ENCODE data around the gene WASF2. TPM values are rescaled to one million over a fixed set of nuclear protein-coding genes. Genes with fewer than 3 reads are reported as not detected.
A peak's percentile ranks its signal among the peaks of the same experiment; 100 is the strongest.
"Not testable (repeated sequence)": the region's sequence is repeated elsewhere in the genome, so short reads cannot be mapped to it uniquely, and the experiment has no call there.

The WASF2 gene
- polyA plus RNA-seq, 1 donor from 2014 or later = 2.5 TPM

DNA sequence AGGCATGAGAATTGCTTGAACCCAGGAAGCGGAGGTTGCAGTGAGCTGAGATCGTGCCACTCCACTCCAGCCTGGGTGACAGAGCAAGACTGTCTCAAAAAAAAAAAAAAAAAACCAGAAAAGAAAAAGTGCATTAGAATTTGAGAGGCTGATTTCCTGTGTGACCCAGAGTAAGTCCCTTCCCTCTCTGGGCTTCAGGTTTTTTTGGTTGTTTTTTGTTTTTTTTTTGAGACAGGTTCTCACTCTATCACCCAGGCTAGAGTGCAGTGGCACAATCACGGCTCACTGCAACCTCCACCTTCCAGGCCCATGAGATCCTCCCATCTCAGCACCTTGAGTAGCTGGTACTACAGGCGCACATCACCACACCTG is 48.3 kb upstream of the WASF2 start:
- H3K4me2 ChIP-seq (ENCODE audit: low read length); H3K27me3 ChIP-seq (ENCODE audit: insufficient read depth, low read depth, low read length); H3K9me2 ChIP-seq (ENCODE audit: insufficient read depth, low read length); H3K36me3 ChIP-seq (ENCODE audit: insufficient read depth, low read length); H3K27ac ChIP-seq (ENCODE audit: low read length); H3K4me3 ChIP-seq (ENCODE audit: low read length); H3F3A ChIP-seq (ENCODE audit: insufficient read depth, low read length, poor library complexity, severe bottlenecking); H3K9me3 ChIP-seq (ENCODE audit: low read length); H3K79me2 ChIP-seq (replicated peaks; ENCODE audit: insufficient read depth, low read length); H2AFZ ChIP-seq (ENCODE audit: low read depth, low read length); H4K20me1 ChIP-seq (ENCODE audit: insufficient read depth); H3K9ac ChIP-seq (ENCODE audit: low read length): not testable (repeated sequence)

DNA sequence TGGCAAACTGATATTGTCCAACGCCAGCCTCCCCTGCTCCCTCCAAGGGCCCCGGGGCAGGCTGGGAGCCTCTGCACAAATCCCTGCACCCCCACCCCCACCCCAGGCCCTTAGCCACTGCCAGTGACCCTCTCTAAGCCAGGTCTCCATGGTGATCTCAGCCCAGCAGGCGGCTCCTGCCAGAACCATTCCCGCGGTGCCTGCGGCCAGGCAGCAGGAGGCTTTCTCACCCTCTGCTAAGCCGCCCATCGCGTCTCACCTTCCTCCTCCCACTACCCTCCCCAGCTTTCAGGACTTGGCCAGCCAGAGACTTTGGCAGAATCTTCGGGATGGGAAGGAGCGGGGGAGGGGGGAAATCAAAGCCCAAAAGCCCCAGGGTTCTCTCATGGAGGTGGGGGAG is 46.8 kb upstream of the WASF2 start:
- Histone ChIP-seq H3K4me2 (ENCODE audit: low read length) (no peak overlapping the region), H3K27ac (ENCODE audit: low read length) (peak overlapping the region; percentile 53), H3K4me3 (ENCODE audit: low read length) (peak overlapping the region; percentile 45), H3K79me2 (replicated peaks; ENCODE audit: insufficient read depth, low read length) (no peaks in the 10 kb centered on the region), H3K27me3 (ENCODE audit: insufficient read depth, low read depth, low read length) (no peaks in the 10 kb centered on the region), H3K9ac (ENCODE audit: low read length) (peak overlapping the region; percentile 50), H4K20me1 (ENCODE audit: insufficient read depth) (no peaks in the 10 kb centered on the region), H2AFZ (ENCODE audit: low read depth, low read length) (no peak overlapping the region), H3K36me3 (ENCODE audit: insufficient read depth, low read length) (no peaks in the 10 kb centered on the region), H3K9me3 (ENCODE audit: low read length) (no peaks in the 10 kb centered on the region), H3K9me2 (ENCODE audit: insufficient read depth, low read length) (no peaks in the 10 kb centered on the region), H3F3A (ENCODE audit: insufficient read depth, low read length, poor library complexity, severe bottlenecking) (no peaks in the 10 kb centered on the region)
- TF ChIP-seq SMC3 (conservative IDR thresholded peaks at IDR 0.05; ENCODE audit: poor library complexity) (no peak), POLR2AphosphoS5 (IDR thresholded peaks at IDR 0.05) (peak; percentile 12)

DNA sequence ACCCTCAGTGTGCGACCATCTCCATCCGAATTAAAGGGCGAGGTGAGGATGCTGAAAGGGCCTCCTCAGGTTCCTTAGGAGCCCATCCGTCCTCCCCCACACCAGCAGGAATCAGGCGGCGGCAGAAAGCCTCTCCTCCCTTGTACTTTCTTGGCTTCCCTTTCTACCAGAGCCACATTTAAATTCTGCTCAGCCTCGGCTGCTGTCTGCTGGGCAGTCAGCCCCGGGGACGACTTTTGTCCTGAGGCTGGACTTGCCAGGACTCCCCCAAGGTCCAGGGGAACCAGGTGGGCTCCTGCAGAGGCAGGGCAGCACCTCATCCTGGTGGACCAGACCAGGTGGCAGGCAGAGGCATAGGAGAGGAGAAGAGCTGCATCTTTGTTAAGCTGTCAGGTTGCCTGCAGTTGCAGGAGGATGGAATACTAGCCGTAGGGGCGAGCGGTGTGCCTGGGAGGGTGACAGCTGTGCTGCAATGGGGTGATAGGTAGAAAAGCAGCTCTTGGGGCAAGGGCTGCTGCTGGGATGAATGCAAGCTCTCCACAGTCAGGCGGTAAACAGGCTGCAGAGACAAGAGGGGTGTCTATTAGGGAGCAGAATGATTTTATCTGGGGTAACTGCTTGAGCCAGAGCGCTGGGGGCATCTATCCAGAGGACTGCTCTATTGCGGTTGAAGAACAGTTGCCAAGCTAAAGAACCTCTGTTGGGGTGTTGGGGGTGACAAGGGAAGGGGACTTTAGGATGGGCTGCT is 46.2 kb upstream of the WASF2 start:
- peak overlapping the region; percentile 50 for H3K9ac ChIP-seq (ENCODE audit: low read length)
- no peak overlapping the region for H2AFZ ChIP-seq (ENCODE audit: low read depth, low read length)
- TF ChIP-seq EZH2 (IDR thresholded peaks at IDR 0.05; ENCODE audit: borderline replicate concordance, insufficient read depth, low read length, poor library complexity, severe bottlenecking) (no peak), POLR2AphosphoS5 (IDR thresholded peaks at IDR 0.05) (no peak), MXI1 (conservative IDR thresholded peaks at IDR 0.05; ENCODE audit: poor library complexity, severe bottlenecking) (no peak), RAD21 (conservative IDR thresholded peaks at IDR 0.05) (no peak), EP300 (conservative IDR thresholded peaks at IDR 0.05; ENCODE audit: poor library complexity, severe bottlenecking) (no peak), SMC3 (conservative IDR thresholded peaks at IDR 0.05; ENCODE audit: poor library complexity) (no peak), TAF1 (IDR thresholded peaks at IDR 0.05; ENCODE audit: low read depth) (no peak)
- TF ChIP-seq, protein P1, sequence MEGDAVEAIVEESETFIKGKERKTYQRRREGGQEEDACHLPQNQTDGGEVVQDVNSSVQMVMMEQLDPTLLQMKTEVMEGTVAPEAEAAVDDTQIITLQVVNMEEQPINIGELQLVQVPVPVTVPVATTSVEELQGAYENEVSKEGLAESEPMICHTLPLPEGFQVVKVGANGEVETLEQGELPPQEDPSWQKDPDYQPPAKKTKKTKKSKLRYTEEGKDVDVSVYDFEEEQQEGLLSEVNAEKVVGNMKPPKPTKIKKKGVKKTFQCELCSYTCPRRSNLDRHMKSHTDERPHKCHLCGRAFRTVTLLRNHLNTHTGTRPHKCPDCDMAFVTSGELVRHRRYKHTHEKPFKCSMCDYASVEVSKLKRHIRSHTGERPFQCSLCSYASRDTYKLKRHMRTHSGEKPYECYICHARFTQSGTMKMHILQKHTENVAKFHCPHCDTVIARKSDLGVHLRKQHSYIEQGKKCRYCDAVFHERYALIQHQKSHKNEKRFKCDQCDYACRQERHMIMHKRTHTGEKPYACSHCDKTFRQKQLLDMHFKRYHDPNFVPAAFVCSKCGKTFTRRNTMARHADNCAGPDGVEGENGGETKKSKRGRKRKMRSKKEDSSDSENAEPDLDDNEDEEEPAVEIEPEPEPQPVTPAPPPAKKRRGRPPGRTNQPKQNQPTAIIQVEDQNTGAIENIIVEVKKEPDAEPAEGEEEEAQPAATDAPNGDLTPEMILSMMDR (IDR thresholded peaks at IDR 0.05; ENCODE audit: poor library complexity, severe bottlenecking) = no peak
- TF ChIP-seq, protein P2, sequence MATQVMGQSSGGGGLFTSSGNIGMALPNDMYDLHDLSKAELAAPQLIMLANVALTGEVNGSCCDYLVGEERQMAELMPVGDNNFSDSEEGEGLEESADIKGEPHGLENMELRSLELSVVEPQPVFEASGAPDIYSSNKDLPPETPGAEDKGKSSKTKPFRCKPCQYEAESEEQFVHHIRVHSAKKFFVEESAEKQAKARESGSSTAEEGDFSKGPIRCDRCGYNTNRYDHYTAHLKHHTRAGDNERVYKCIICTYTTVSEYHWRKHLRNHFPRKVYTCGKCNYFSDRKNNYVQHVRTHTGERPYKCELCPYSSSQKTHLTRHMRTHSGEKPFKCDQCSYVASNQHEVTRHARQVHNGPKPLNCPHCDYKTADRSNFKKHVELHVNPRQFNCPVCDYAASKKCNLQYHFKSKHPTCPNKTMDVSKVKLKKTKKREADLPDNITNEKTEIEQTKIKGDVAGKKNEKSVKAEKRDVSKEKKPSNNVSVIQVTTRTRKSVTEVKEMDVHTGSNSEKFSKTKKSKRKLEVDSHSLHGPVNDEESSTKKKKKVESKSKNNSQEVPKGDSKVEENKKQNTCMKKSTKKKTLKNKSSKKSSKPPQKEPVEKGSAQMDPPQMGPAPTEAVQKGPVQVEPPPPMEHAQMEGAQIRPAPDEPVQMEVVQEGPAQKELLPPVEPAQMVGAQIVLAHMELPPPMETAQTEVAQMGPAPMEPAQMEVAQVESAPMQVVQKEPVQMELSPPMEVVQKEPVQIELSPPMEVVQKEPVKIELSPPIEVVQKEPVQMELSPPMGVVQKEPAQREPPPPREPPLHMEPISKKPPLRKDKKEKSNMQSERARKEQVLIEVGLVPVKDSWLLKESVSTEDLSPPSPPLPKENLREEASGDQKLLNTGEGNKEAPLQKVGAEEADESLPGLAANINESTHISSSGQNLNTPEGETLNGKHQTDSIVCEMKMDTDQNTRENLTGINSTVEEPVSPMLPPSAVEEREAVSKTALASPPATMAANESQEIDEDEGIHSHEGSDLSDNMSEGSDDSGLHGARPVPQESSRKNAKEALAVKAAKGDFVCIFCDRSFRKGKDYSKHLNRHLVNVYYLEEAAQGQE (IDR thresholded peaks at IDR 0.05; ENCODE audit: borderline replicate concordance) = no peak
- no peaks in the 10 kb centered on the region for H3K9me2 ChIP-seq (ENCODE audit: insufficient read depth, low read length)
- H3K4me3 ChIP-seq (ENCODE audit: low read length) = peak overlapping the region; percentile 45
- H3K9me3 ChIP-seq (ENCODE audit: low read length) = no peaks in the 10 kb centered on the region
- no peaks in the 10 kb centered on the region for H3K79me2 ChIP-seq (replicated peaks; ENCODE audit: insufficient read depth, low read length)
- H3F3A ChIP-seq (ENCODE audit: insufficient read depth, low read length, poor library complexity, severe bottlenecking) = no peaks in the 10 kb centered on the region
- no peaks in the 10 kb centered on the region for H3K27me3 ChIP-seq (ENCODE audit: insufficient read depth, low read depth, low read length)
- H3K4me2 ChIP-seq (ENCODE audit: low read length) = no peak overlapping the region
- no peaks in the 10 kb centered on the region for H3K36me3 ChIP-seq (ENCODE audit: insufficient read depth, low read length)
- H4K20me1 ChIP-seq (ENCODE audit: insufficient read depth) = no peaks in the 10 kb centered on the region
- H3K27ac ChIP-seq (ENCODE audit: low read length) = peak overlapping the region; percentile 53
